Esophagus muscularis mucosa (tissue), 4 donors: Measurements from ENCODE around the gene GPRIN3.

ENCODE experiments used
- EP300 ChIP-seq: sonication (generic); formaldehyde crosslinking; IDR thresholded peaks from one replicate; pipeline ENCODE4 v1.6.1; 2017; ENCODE audit warnings: antibody characterized with exemption
- POLR2A ChIP-seq: fragments of 450-650 bp; IDR thresholded peaks from one replicate; pipeline ENCODE4 v1.6.1; 2017; ENCODE audit warnings: antibody characterized with exemption, moderate library complexity, mild to moderate bottlenecking, low read depth
- POLR2AphosphoS5 ChIP-seq, 2 donors: sonication (generic); formaldehyde crosslinking; IDR thresholded peaks; one replicate each; pipeline ENCODE4 v1.6.1; 2017; ENCODE audit warnings: antibody characterized with exemption in 2 of 2
- TF ChIP-seq, protein P1 (sequence below), 3 experiments: fragments of 200-600 bp in 2 of 3; fragments of 450-650 bp in 1 of 3; sonication (generic) in 2 of 3; IDR thresholded peaks; one replicate each; pipeline ENCODE4 v1.5.1; 2017 to 2019; ENCODE audit warnings: antibody characterized with exemption in 3 of 3, mild to moderate bottlenecking in 2 of 3, moderate library complexity in 1 of 3

DNA sequence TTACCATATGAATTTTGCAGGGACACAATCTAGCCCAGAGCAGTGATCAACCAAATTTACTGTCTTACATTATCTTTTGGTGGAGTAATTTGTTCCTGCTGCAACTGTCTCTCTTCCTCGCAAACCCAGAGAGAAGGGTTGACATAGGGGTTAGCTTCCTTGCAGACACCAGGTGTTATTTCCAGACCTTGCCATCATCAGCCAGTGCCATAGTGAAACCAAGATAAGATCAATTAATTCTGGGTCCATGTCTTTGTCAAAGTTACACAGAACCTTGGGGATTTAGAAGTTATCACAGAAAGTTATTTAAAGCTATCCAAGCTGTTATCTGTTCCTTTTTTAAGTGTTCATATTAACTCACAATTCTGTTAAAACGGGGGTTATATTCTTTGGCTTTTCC lies 23.6 kb upstream of the GPRIN3 start:
- TF ChIP-seq POLR2AphosphoS5 (IDR thresholded peaks at IDR 0.05) (no peak), POLR2A (no peak), EP300 (no peak)
- TF ChIP-seq, protein P1, sequence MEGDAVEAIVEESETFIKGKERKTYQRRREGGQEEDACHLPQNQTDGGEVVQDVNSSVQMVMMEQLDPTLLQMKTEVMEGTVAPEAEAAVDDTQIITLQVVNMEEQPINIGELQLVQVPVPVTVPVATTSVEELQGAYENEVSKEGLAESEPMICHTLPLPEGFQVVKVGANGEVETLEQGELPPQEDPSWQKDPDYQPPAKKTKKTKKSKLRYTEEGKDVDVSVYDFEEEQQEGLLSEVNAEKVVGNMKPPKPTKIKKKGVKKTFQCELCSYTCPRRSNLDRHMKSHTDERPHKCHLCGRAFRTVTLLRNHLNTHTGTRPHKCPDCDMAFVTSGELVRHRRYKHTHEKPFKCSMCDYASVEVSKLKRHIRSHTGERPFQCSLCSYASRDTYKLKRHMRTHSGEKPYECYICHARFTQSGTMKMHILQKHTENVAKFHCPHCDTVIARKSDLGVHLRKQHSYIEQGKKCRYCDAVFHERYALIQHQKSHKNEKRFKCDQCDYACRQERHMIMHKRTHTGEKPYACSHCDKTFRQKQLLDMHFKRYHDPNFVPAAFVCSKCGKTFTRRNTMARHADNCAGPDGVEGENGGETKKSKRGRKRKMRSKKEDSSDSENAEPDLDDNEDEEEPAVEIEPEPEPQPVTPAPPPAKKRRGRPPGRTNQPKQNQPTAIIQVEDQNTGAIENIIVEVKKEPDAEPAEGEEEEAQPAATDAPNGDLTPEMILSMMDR (IDR thresholded peaks at IDR 0.05), result no peak
